B cell (primary cell): ENCODE results near the gene CXCL5. TPM values are rescaled to one million over a fixed set of nuclear protein-coding genes. Genes with fewer than 3 reads are reported as not detected.

Experiments
- ATAC-seq: fragments of 200-7000 bp; cut with Tn5 transposase; one replicate; pipeline ENCODE4 v1.10.0; 2021; ENCODE audit warnings: low read depth, mild to moderate bottlenecking, moderate number of reproducible peaks, moderate library complexity
- CTCF ChIA-PET: fragments of 350-600 bp; sonication (Branson Sonifier 250); formaldehyde crosslinking; loops from one replicate; lab custom pipeline; 2021; ENCODE audit warnings: antibody characterized with exemption, inconsistent platforms; lab: Charles Lee
- POLR2A ChIA-PET: fragments of 350-600 bp; sonication (Branson Sonifier 250); formaldehyde crosslinking; loops from one replicate; lab custom pipeline; 2021; ENCODE audit warnings: antibody characterized with exemption; lab: Charles Lee
- DNase-seq: peaks from one replicate; pipeline ENCODE4 v3.0.0; 2013
- H2AFZ ChIP-seq: 2 replicates; pipeline ENCODE4 v1.6.1; 2012; ENCODE audit warnings: mild to moderate bottlenecking, low read depth, low read length; ENCODE audit not compliant: insufficient read depth, poor library complexity, severe bottlenecking
- H3K27ac ChIP-seq, 2 donors: 1 replicate in 1 of 2; 2 replicates in 1 of 2; pipeline ENCODE4 v1.5.1; 2012 to 2013; ENCODE audit warnings: low read length in 2 of 2, mild to moderate bottlenecking in 2 of 2, moderate library complexity in 1 of 2
- H3K27me3 ChIP-seq, 4 experiments: fragments of 200-600 bp in 1 of 4; sonication (generic) in 1 of 4; replicated peaks in 1 of 4; 1 replicate in 2 of 4; 2 replicates in 2 of 4; pipeline versions ENCODE4 v1.6.1 to v1.7.0; 2013 to 2016; ENCODE audit warnings: low read length in 3 of 4, mild to moderate bottlenecking in 2 of 4, mixed read lengths in 1 of 4, moderate library complexity in 1 of 4; ENCODE audit not compliant: insufficient read depth in 4 of 4, control insufficient read depth in 3 of 4; ENCODE audit errors: control extremely low read depth in 1 of 4
- H3K36me3 ChIP-seq, 2 experiments: replicated peaks in 1 of 2; 1 replicate in 1 of 2; 2 replicates in 1 of 2; pipeline versions ENCODE4 v1.6.1 to v1.7.1; 2013; ENCODE audit warnings: low read length in 1 of 2; ENCODE audit not compliant: insufficient read depth in 2 of 2, control insufficient read depth in 1 of 2; ENCODE audit errors: control extremely low read depth in 1 of 2, extremely low read depth in 1 of 2
- H3K4me1 ChIP-seq, 2 donors: fragments of 200-600 bp in 1 of 2; sonication (generic) in 1 of 2; 1 replicate in 1 of 2; 2 replicates in 1 of 2; pipeline versions ENCODE4 v1.5.1 to v1.6.1; 2013 to 2017; ENCODE audit warnings: low read length in 2 of 2; ENCODE audit not compliant: control insufficient read depth in 2 of 2, insufficient read depth in 2 of 2
- H3K4me2 ChIP-seq: replicated peaks from 2 replicates; pipeline ENCODE3; 2012; ENCODE audit warnings: mild to moderate bottlenecking, low read depth, low read length; ENCODE audit not compliant: poor library complexity, severe bottlenecking
- H3K4me3 ChIP-seq, 5 experiments: fragments of 200-600 bp in 1 of 5; sonication (generic) in 1 of 5; 1 replicate in 3 of 5; 2 replicates in 2 of 5; pipeline versions ENCODE4 v1.5.1 to v1.7.0; 2011 to 2016; ENCODE audit warnings: low read length in 4 of 5, mild to moderate bottlenecking in 4 of 5, low read depth in 2 of 5, control low read depth in 1 of 5, moderate library complexity in 1 of 5; ENCODE audit not compliant: insufficient read depth in 1 of 5; ENCODE audit errors: control extremely low read depth in 1 of 5, extremely low read depth in 1 of 5
- H3K79me2 ChIP-seq: fragments of 200-600 bp; sonication (generic); one replicate; pipeline ENCODE4 v1.6.0; 2016; ENCODE audit warnings: low read length; ENCODE audit not compliant: control insufficient read depth, insufficient read depth
- H3K9ac ChIP-seq: fragments of 200-600 bp; sonication (generic); 2 replicates; pipeline ENCODE4 v1.6.1; 2017; ENCODE audit warnings: mild to moderate bottlenecking, low read length, moderate library complexity
- H3K9me3 ChIP-seq, 3 donors: one replicate each; pipeline versions ENCODE4 v1.6.1 to v1.7.1; 2013; ENCODE audit warnings: low read length in 2 of 3; ENCODE audit not compliant: control insufficient read depth in 2 of 3, insufficient read depth in 1 of 3; ENCODE audit errors: control extremely low read depth in 1 of 3
- H4K20me1 ChIP-seq: 2 replicates; pipeline ENCODE4 v1.6.0; 2012; ENCODE audit warnings: mild to moderate bottlenecking, low read length; ENCODE audit not compliant: insufficient read depth, control insufficient read depth, poor library complexity, severe bottlenecking
- H3K27ac Mint-ChIP-seq: one replicate; pipeline ENCODE4 v1.8.0; 2021; ENCODE audit warnings: mixed read lengths
- H3K27me3 Mint-ChIP-seq: one replicate; pipeline ENCODE4 v1.8.0; 2021; ENCODE audit warnings: mixed read lengths
- H3K4me1 Mint-ChIP-seq: one replicate; pipeline ENCODE4 v1.8.0; 2021; ENCODE audit warnings: mixed read lengths
- H3K4me3 Mint-ChIP-seq: one replicate; pipeline ENCODE4 v1.8.0; 2021; ENCODE audit warnings: mixed read lengths
- H3K9me3 Mint-ChIP-seq: one replicate; pipeline ENCODE4 v1.8.0; 2022; ENCODE audit warnings: mixed read lengths; ENCODE audit not compliant: insufficient read depth
- EZH2 ChIP-seq: IDR thresholded peaks from 2 replicates; pipeline ENCODE4 v1.6.1; 2012; ENCODE audit warnings: borderline replicate concordance, low read depth, mild to moderate bottlenecking, moderate library complexity, low read length; ENCODE audit not compliant: insufficient read depth, poor library complexity, severe bottlenecking
- WGBS: methylation state at CpG from one replicate; pipeline ENCODE4 v1.1.5; 2013; ENCODE audit warnings: missing lambda C conversion rate; ENCODE audit not compliant: insufficient coverage; 5-methylcytosine and 5-hydroxymethylcytosine counted together
- intact Hi-C: fragments of 100-400 bp; cut with micrococcal nuclease; formaldehyde crosslinking; loops from one replicate; pipeline ENCODE4 v1.10.0; 2022
- polyA plus RNA-seq: library from polyadenylated mRNA; depleted of rRNA; stranded (reverse); fragments of >200 nt; gene quantifications from 2 replicates; pipeline ENCODE4 v1.2.3, GENCODE V29; 2012
- total RNA-seq, 2 donors: library from RNA; stranded (reverse); fragments of 120-200 nt in 1 of 2; gene quantifications; 1 replicate in 1 of 2; 2 replicates in 1 of 2; pipeline versions ENCODE4 v1.2.3 to v1.2.4, GENCODE V29; 2013 to 2022
- TF ChIP-seq, protein P1 (sequence below): fragments of 200-600 bp; IDR thresholded peaks from one replicate; pipeline ENCODE4 v1.8.0; 2022; ENCODE audit warnings: antibody characterized with exemption, mild to moderate bottlenecking

Gene CXCL5
- total and polyA plus RNA-seq, 2 donors (not counting 1 experiment from before 2014, with no cell fraction given): not detected

DNA sequence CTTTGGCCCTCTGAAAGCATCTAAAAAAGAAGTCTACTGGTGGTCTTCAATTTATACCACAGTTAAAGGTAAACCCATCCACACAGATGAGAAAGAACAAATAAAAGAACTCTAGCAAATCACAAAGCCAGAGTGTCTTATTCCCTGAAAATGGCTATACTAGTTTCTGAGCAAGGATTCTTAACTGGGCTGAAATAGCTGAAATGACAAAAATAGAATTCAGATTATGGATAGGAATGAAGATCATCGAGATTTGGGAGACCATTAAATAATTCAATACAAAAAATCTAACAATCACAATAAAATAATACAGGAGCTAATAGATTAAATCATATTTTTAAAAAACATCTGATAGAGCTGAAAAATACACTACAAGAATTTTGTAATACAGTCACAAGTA lies 28.5 kb downstream of the CXCL5 start:
- Mint-ChIP-seq H3K9me3 (peaks cover 7% of the 10 kb centered on the region), H3K27me3 (peaks cover 2% of the 10 kb centered on the region), H3K4me1 (no peaks in the 10 kb centered on the region), H3K27ac (no peak overlapping the region), H3K4me3 (no peak overlapping the region)
- Histone ChIP-seq H3K9me3 (peaks cover 0 to 11% (median 4%) of the 10 kb centered on the region in 3 donors), H3K4me2 (no peak overlapping the region), H3K9ac (no peak overlapping the region), H3K79me2 (no peaks in the 10 kb centered on the region), H2AFZ (no peak overlapping the region), H3K27ac (no peak overlapping the region), H3K36me3 (no peaks in the 10 kb centered on the region), H3K4me1 (no peaks in the 10 kb centered on the region), H3K4me3 (no peak overlapping the region), H4K20me1 (no peaks in the 10 kb centered on the region), H3K27me3 (no peaks in the 10 kb centered on the region)
- no peak for ATAC-seq
- no peak for TF ChIP-seq EZH2
- TF ChIP-seq, protein P1, sequence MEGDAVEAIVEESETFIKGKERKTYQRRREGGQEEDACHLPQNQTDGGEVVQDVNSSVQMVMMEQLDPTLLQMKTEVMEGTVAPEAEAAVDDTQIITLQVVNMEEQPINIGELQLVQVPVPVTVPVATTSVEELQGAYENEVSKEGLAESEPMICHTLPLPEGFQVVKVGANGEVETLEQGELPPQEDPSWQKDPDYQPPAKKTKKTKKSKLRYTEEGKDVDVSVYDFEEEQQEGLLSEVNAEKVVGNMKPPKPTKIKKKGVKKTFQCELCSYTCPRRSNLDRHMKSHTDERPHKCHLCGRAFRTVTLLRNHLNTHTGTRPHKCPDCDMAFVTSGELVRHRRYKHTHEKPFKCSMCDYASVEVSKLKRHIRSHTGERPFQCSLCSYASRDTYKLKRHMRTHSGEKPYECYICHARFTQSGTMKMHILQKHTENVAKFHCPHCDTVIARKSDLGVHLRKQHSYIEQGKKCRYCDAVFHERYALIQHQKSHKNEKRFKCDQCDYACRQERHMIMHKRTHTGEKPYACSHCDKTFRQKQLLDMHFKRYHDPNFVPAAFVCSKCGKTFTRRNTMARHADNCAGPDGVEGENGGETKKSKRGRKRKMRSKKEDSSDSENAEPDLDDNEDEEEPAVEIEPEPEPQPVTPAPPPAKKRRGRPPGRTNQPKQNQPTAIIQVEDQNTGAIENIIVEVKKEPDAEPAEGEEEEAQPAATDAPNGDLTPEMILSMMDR: no peak
- no peak for DNase-seq
- ChIA-PET POLR2A (no interaction called here), CTCF (no interaction called here)
- no CpG with 5 or more reads among the region's 1 CpG for WGBS
- intact Hi-C loops: no loop called here

DNA sequence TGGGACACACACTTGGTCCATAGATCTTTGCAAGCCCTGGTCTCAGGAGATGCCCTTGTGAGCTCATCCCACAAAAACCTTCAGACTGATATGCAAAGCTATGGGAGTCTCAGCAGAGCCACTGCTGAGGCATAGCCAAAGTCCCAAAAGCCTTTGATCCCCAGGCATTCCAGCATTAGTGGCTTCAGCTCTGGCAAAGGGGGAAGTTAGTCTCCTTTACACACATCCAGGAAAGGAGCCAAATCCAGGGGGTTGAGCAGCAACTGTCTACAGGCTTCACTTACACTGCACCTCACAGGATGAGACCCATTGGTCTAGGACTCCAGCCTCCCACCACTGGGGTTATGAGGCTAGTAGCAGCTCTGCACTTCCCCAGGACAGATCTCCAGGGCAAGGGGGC lies 30.6 kb downstream of the CXCL5 start:
- ChIA-PET CTCF (no interaction called here), POLR2A (no interaction called here)
- no peak overlapping the region for H3K27ac ChIP-seq
- ATAC-seq (no peak), DNase-seq (no peak)
- H3K9me3 ChIP-seq: peaks cover 0 to 11% (median 0%) of the 10 kb centered on the region in 3 donors
- H3K9ac ChIP-seq: no peak overlapping the region
- intact Hi-C loops: no loop called here
- H3K4me2 ChIP-seq: no peak overlapping the region
- peaks cover 2% of the 10 kb centered on the region for H3K27me3 Mint-ChIP-seq
- H3K4me3 ChIP-seq: no peak overlapping the region
- peaks cover 2% of the 10 kb centered on the region for H3K9me3 Mint-ChIP-seq
- H3K27ac Mint-ChIP-seq: no peak overlapping the region
- H3K4me3 Mint-ChIP-seq: no peak overlapping the region
- no peaks in the 10 kb centered on the region for H3K4me1 ChIP-seq
- H3K4me1 Mint-ChIP-seq: no peaks in the 10 kb centered on the region
- H2AFZ ChIP-seq: no peak overlapping the region
- TF ChIP-seq, protein P1: no peak
- no peak for TF ChIP-seq EZH2
- H3K27me3 ChIP-seq: no peaks in the 10 kb centered on the region
- no peaks in the 10 kb centered on the region for H3K36me3 ChIP-seq
- H4K20me1 ChIP-seq: no peaks in the 10 kb centered on the region
- H3K79me2 ChIP-seq: no peaks in the 10 kb centered on the region
